PFSK-1 (cell line): ENCODE measurements around the gene BPI.

Source experiments
- FOXP2 ChIP-seq: optimal IDR thresholded peaks from 2 replicates; pipeline ENCODE3; 2011; ENCODE audit warnings: borderline replicate concordance, control low read depth, inconsistent platforms; ENCODE audit not compliant: insufficient read depth; ENCODE audit errors: extremely low read length, extremely low read depth
- POLR2AphosphoS5 ChIP-seq: IDR thresholded peaks from 2 replicates; pipeline ENCODE4 v1.6.1; 2012; ENCODE audit warnings: low read depth, mild to moderate bottlenecking, control low read depth, low read length, moderate library complexity
- SIN3A ChIP-seq: IDR thresholded peaks from 2 replicates; pipeline ENCODE4 v1.6.1; 2012; ENCODE audit warnings: mild to moderate bottlenecking, low read length, moderate library complexity, borderline replicate concordance; ENCODE audit not compliant: insufficient read depth
- TAF1 ChIP-seq: IDR thresholded peaks from 2 replicates; pipeline ENCODE4 v1.6.1; 2012; ENCODE audit warnings: low read length, control low read depth, borderline replicate concordance; ENCODE audit not compliant: insufficient read depth
- TF ChIP-seq, protein P1 (sequence below), 2 experiments: IDR thresholded peaks; 2 replicates each; pipeline versions ENCODE4 v1.6.1 to v1.8.0; 2011 to 2012; ENCODE audit warnings: low read depth in 2 of 2, low read length in 2 of 2, control low read depth in 1 of 2, inconsistent platforms in 1 of 2, mild to moderate bottlenecking in 1 of 2, moderate library complexity in 1 of 2; ENCODE audit not compliant: insufficient read depth in 1 of 2

DNA sequence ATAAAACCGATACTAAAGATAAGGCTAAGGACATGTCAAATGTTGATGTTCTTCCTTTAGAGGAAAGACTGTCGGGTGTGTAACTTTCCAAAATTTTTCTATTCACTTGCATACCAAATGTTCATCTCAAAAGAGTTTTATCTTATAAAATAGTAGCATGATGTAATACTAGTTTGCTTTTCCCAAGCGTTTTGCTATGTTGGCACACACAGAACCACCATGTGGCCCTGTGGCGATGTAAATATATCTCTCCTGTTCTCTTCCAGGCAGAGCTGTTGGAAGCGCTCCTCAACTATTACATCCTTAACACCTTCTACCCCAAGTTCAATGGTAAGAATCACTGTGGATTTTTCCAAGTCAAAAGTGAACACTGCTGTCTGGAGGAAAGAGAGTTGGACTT lies 68.8 kb downstream of the BPI start:
- TF ChIP-seq POLR2AphosphoS5 (no peak), TAF1 (no peak), FOXP2 (no peak), SIN3A (no peak)
- TF ChIP-seq, protein P1, sequence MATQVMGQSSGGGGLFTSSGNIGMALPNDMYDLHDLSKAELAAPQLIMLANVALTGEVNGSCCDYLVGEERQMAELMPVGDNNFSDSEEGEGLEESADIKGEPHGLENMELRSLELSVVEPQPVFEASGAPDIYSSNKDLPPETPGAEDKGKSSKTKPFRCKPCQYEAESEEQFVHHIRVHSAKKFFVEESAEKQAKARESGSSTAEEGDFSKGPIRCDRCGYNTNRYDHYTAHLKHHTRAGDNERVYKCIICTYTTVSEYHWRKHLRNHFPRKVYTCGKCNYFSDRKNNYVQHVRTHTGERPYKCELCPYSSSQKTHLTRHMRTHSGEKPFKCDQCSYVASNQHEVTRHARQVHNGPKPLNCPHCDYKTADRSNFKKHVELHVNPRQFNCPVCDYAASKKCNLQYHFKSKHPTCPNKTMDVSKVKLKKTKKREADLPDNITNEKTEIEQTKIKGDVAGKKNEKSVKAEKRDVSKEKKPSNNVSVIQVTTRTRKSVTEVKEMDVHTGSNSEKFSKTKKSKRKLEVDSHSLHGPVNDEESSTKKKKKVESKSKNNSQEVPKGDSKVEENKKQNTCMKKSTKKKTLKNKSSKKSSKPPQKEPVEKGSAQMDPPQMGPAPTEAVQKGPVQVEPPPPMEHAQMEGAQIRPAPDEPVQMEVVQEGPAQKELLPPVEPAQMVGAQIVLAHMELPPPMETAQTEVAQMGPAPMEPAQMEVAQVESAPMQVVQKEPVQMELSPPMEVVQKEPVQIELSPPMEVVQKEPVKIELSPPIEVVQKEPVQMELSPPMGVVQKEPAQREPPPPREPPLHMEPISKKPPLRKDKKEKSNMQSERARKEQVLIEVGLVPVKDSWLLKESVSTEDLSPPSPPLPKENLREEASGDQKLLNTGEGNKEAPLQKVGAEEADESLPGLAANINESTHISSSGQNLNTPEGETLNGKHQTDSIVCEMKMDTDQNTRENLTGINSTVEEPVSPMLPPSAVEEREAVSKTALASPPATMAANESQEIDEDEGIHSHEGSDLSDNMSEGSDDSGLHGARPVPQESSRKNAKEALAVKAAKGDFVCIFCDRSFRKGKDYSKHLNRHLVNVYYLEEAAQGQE (IDR thresholded peaks at IDR 0.05; ENCODE audit: insufficient read depth in 1 of 2, low read depth in 2 of 2, low read length in 2 of 2): no peak
